GM12875 (cell line): ENCODE results near the gene SARDH.

Experiments
- H3K4me3 ChIP-seq: one replicate; pipeline ENCODE4 v1.5.1; 2011; ENCODE audit warnings: low read depth, low read length, control low read depth
- TF ChIP-seq, protein P1 (sequence below): IDR thresholded peaks from 2 replicates; pipeline ENCODE4 v1.5.1; 2011; ENCODE audit warnings: low read depth, mild to moderate bottlenecking, control low read depth, inconsistent platforms, low read length, moderate library complexity, borderline replicate concordance; ENCODE audit not compliant: insufficient read depth

Gene SARDH

DNA sequence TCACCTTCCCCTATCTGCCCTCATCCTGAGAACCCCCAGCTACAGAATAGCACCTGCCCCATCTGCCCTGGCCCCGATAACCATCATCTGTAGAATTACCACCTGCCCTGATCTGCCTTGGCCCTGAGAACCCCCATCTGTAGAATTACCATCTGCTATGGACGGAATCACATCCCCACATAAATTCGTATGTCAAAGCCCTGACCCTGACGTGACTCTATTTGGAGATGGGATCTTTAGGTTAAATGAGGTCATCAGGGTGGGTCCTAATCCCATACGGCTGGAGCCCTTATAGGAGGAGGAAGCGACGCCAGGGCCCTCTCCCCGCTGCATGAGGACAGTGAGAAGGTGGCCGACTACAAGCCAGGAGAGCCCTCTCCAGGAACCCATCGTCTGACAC, 32.6 kb downstream of the SARDH start:
- TF ChIP-seq, protein P1, sequence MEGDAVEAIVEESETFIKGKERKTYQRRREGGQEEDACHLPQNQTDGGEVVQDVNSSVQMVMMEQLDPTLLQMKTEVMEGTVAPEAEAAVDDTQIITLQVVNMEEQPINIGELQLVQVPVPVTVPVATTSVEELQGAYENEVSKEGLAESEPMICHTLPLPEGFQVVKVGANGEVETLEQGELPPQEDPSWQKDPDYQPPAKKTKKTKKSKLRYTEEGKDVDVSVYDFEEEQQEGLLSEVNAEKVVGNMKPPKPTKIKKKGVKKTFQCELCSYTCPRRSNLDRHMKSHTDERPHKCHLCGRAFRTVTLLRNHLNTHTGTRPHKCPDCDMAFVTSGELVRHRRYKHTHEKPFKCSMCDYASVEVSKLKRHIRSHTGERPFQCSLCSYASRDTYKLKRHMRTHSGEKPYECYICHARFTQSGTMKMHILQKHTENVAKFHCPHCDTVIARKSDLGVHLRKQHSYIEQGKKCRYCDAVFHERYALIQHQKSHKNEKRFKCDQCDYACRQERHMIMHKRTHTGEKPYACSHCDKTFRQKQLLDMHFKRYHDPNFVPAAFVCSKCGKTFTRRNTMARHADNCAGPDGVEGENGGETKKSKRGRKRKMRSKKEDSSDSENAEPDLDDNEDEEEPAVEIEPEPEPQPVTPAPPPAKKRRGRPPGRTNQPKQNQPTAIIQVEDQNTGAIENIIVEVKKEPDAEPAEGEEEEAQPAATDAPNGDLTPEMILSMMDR: no peak
- H3K4me3 ChIP-seq: no peak overlapping the region

DNA sequence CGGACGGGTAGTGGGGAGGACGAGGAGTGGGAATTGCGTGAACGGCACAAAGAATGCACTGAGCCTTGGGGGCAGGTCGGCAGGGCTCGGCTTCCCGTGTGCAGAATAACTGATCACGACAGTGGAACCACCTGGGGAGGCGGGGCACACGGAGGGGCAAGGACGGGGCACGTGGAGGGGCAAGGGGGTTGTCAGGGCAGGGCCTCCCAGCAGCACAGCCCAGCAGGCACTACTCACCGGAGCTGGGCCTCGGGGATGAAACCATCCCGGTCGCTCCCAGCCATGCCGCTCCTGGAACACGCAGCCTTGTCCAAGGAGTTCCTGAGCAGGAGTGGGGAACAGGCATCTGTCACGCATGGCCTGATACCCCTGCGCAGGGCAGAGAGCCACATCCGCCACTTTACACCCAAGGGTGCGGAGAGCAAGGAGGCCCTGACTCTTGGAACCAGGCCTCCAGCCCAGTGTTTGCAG, 33.4 kb downstream of the SARDH start:
- H3K4me3 ChIP-seq: no peak overlapping the region
- TF ChIP-seq, protein P1: no peak

DNA sequence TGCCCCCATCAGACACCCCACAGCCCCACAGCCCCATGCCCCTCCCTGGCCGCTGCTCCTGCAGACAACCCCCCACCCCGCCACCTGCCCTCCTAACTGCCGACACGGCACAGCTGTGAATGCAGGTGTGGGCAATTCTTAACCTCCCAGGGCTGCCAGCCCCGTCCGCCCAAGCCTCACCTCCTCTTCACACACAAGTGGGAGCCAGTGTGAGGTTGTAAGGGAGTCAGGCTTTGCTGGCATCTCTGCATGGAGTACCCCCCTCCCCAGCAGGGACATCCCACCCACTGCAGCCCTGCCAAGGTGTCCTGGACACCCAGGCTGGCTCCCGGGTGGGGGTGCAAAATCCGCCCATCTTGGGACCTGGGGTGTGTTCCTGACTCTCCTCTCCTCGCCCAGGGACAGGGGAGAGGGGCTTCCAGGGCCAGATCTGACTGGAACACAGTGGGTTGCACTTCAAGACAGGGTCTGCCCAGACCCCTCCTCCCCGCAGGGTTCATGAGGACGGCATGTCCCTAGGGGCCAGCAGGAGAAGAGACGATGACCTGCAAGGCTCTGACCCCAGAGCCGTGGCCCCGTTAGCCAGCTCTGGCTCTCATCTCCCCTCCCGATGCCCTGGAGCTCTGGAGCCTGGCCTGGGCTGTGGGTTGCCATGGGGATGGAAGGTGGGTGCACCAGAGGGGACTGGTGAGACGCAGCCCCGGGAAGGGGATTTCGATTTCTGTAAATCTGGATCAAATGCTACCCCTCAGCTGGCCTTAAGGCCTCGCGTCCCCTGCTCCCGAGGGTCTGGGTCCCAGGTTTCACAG, 34.4 kb downstream of the SARDH start:
- TF ChIP-seq, protein P1: no peak
- H3K4me3 ChIP-seq: no peak overlapping the region

DNA sequence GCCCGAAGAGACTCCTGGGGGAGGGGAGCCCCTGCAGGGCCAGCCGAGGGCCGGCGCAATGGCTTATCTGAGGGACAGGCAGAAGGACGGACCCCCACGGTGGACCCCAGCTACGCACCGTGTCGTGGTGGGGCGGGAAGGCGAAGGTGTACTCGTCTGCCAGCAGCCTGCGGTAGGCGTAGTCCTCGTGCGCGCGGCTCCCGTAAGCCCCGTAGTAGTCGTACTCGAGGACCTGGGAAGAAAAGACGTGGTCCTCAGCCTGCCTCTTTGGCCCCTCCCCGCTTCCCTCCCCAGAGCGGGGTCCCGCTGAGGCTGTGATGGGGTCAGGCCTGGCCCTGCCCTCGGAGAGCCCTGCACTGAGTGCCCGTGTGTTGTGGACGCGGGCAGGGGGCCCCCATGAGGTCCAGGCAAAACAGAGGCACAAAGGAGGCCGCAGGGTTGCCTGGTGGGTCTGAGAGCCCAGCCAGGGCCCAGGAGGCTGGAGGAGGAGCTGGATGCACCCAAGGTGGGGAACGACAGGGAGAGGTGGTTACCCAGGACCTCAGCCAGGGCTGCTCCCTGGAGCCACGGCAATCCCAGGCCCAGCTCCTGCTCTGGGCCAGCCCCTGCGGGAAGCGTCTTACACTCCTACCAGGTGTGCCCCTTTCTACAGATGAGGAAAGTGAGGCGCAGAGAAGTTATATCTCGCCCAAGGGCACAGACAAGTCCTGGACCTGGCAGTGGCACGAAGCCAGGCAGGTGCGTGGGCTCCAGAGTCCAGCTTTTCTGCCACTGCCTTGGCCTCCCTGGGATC, 35.2 kb downstream of the SARDH start:
- no peak overlapping the region for H3K4me3 ChIP-seq
- TF ChIP-seq, protein P1: no peak

DNA sequence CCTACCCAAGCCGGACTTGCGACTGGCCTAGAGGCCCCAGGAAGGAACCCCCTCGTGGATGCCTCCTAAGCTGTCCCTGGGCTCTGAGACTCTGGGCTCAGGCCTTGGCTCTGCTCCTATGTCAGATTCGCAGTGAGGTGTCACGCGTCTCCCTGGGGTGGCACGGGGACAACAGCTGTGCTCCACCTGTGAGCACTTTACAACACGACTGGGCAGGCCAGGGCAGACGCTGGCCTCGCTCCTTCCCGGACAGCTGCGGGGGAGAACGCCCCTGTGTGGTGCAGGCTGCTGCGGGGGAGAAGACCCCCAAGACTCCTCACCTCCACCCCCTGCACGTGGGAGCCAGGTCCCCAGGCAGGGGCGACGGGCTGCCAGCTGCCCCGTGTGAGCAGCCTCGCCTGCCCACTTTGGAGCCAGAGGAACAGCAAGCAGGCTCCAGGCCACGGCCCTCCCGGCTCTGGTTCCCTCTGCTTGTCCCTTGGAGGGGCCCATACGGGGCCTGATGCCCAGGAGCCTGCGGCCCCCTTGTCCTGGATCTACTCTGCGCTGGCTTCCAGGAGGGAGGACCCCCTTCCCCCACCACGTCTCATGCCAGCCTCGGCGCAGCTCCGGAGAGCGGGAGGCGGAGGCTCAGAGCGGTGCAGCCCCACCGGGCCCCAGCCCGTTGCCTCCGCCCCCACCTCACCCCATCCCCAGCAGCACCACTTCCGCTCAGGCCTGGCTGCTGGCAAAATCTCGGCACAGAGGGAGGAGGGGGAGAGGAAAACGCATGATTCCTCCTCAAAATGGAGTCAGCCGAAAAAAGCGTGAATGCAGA, 36.0 kb downstream of the SARDH start:
- H3K4me3 ChIP-seq: no peak overlapping the region
- TF ChIP-seq, protein P1: no peak

DNA sequence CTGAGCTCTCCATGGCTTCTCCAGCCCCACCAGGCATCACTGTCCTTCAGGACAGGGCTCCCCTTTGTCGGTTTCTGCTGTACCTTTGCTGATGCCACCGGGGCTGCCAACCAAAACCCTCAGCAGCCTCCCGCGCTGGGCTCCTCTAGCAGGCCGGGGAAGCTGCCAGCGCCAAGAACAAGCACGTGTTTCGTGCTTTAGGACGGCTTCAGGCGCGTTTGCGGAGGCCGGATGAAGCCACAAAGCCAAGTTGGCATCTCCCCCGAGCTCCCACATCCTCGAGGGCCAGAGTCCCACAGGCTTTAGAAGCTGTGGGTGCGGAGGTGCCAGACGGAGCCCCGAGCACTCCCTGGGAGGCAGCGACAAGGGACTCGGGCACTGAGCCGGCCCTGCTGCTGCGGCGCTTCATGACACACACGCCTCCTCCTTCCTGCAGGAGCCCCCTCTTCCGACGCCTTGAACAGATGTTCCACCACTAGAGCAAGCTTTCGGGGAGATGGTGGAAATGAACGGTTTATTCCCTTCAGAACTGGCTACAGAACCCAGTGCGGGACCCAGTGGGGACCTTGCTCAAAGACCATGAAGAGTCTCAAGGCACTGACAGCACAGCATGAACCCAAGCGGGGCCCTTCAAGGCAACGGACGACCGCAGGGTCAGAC, 36.7 kb downstream of the SARDH start:
- H3K4me3 ChIP-seq: no peak overlapping the region

More for the DNA sequence above, 36.7 kb downstream of the SARDH start:
- TF ChIP-seq, protein P1: no peak
